SJCRH30 (cell line): ENCODE results near the gene IQSEC1. TPM values are rescaled to one million over a fixed set of nuclear protein-coding genes. Genes with fewer than 3 reads are reported as not detected.
A peak's percentile ranks its signal among the peaks of the same experiment; 100 is the strongest.

Experiments
- DNase-seq, 2 experiments: peaks; one replicate each; pipeline ENCODE4 v3.0.0-alpha.2; 2015 to 2020
- H3K27ac ChIP-seq: fragments of 250-450 bp; sonication (Bioruptor Pico); 2 replicates; pipeline ENCODE4 v1.5.1; 2020; ENCODE audit warnings: mild to moderate bottlenecking, moderate library complexity
- H3K27me3 ChIP-seq: fragments of 250-450 bp; sonication (Bioruptor Pico); 2 replicates; pipeline ENCODE4 v1.5.1; 2020; ENCODE audit warnings: mild to moderate bottlenecking, moderate library complexity
- H3K36me3 ChIP-seq: fragments of 250-450 bp; sonication (Bioruptor Pico); 2 replicates; pipeline ENCODE4 v1.5.1; 2020; ENCODE audit warnings: mild to moderate bottlenecking, moderate library complexity
- H3K4me1 ChIP-seq: fragments of 250-450 bp; sonication (Bioruptor Pico); 2 replicates; pipeline ENCODE4 v1.5.1; 2020; ENCODE audit warnings: mild to moderate bottlenecking, moderate library complexity
- H3K4me3 ChIP-seq: fragments of 250-450 bp; sonication (Bioruptor Pico); 2 replicates; pipeline ENCODE4 v1.5.1; 2020; ENCODE audit warnings: mild to moderate bottlenecking, moderate library complexity
- H3K9me3 ChIP-seq: fragments of 250-450 bp; sonication (Bioruptor Pico); replicated peaks from 2 replicates; pipeline ENCODE4 v1.5.1; 2020; ENCODE audit warnings: mild to moderate bottlenecking, moderate library complexity
- total RNA-seq: library from RNA; depleted of rRNA; stranded (reverse); fragments of >200 nt; shearing (Covaris generic); gene quantifications from 2 replicates; pipeline ENCODE4 v1.2.3, GENCODE V29; 2014

Gene IQSEC1
- total RNA-seq, 1 experiment from 2014 or later, result 5.7 TPM

DNA sequence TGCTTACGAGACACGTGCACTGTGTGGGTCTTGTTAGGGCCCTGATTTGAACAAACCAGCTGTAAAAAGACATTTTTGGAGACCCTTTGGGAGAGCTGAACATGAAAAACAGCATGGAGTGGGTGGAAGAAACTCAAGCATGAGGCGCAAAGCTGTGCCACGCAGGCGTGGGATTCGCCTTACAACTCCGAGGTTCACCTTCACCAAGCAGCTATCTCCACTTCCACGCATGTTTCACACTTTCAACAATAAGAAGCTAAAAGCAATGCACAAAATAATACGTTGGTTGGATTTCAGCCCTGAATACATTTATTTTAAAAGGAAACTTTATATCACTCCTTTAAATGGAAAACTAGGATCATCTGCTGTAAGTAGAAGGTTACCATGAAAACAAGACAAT, 42.5 kb downstream of the IQSEC1 start:
- no peaks in the 10 kb centered on the region for H3K9me3 ChIP-seq
- H3K27me3 ChIP-seq, result peaks cover 24% of the 10 kb centered on the region
- no peak overlapping the region for H3K27ac ChIP-seq
- no peak for DNase-seq
- no peaks in the 10 kb centered on the region for H3K36me3 ChIP-seq
- peaks cover 15% of the 10 kb centered on the region for H3K4me1 ChIP-seq
- H3K4me3 ChIP-seq, result no peak overlapping the region

DNA sequence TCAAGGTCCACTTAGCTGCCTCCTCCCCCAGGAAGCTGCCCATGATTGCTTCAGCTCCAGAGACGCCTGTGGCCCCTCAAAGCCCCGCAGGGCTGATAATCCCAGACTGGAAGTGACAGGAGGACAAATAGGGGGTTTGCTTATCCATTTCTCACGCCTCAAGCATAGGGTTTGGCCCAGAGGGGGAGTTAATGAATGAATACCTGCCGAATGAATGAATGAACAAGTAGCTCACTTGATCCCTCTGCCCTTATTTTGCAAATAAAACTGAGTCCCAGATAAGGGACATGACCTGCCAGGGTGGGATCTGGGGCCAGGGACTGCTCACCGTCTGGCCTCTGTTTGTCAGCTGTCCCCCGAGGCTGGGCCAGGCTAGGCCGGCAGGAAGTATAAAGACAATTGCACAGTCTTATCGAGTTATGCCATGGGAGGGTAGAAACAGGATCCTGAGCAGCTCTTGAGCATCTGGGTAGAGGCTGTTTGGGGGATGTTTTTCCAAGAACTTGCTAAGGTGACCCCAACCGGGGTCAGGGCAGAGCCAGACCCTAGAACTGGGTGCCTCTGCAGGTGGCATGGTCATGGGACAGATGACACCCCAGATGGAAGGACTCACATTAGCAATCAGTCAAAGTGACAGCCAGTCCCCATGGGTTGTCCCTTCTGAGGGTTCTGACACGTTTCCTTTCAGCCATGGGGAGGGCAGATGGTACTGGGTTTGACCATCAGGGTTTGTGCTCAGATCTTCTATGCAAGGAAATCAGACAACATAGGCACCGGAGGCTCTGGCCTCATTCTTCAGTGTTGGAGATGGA, 45.0 kb downstream of the IQSEC1 start:
- peak in 1 of 2 experiments; percentile 61 for DNase-seq
- no peak overlapping the region for H3K4me3 ChIP-seq
- peaks cover 6% of the 10 kb centered on the region; the same call in 1 of the 2 replicates for H3K27me3 ChIP-seq
- H3K9me3 ChIP-seq, result no peaks in the 10 kb centered on the region
- peaks cover 32% of the 10 kb centered on the region for H3K4me1 ChIP-seq
- H3K27ac ChIP-seq, result 0 out of 2 replicates have a peak overlapping the region, but pooled peaks have one; percentile 0
- no peaks in the 10 kb centered on the region for H3K36me3 ChIP-seq

DNA sequence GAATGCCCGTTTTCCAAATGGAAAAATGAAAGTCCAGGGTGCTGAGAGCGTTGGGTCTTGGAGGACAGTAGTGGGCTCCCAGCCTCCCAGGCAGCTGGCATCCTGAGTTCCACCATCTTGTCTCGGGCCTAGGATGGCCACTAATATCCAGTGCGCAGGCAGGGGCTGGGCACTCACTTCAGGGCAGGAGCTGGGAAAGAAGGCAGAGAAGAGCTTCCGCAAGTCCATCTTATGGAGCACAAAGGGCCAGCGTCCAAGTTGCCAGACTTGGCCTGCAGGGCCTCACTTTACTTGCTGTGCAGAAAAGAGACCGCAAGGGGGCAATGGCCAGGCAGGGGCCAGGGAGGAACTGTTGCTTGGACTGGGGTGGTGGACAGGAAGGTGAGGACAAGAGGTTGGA, 46.1 kb downstream of the IQSEC1 start:
- H3K4me1 ChIP-seq, result peaks cover 40% of the 10 kb centered on the region
- no peaks in the 10 kb centered on the region for H3K36me3 ChIP-seq
- no peaks in the 10 kb centered on the region for H3K9me3 ChIP-seq
- peaks cover 6% of the 10 kb centered on the region; the same call in 1 of the 2 replicates for H3K27me3 ChIP-seq
- H3K27ac ChIP-seq, result no peak overlapping the region
- DNase-seq, result no peak
- H3K4me3 ChIP-seq, result no peak overlapping the region

- H3K36me3 ChIP-seq, result no peaks in the 10 kb centered on the region
- H3K9me3 ChIP-seq, result no peaks in the 10 kb centered on the region
- no peak overlapping the region for H3K4me3 ChIP-seq
- H3K27me3 ChIP-seq, result peaks cover 6% of the 10 kb centered on the region; the same call in 1 of the 2 replicates
- no peak overlapping the region for H3K27ac ChIP-seq
- peaks cover 46% of the 10 kb centered on the region for H3K4me1 ChIP-seq
- no peak for DNase-seq
These were observed 46.7 kb downstream of the IQSEC1 start for GRCh38 chr3:13026534-13026933.

- no peak for DNase-seq
These were observed 47.3 kb downstream of the IQSEC1 start for GRCh38 chr3:13025778-13026518.

DNA sequence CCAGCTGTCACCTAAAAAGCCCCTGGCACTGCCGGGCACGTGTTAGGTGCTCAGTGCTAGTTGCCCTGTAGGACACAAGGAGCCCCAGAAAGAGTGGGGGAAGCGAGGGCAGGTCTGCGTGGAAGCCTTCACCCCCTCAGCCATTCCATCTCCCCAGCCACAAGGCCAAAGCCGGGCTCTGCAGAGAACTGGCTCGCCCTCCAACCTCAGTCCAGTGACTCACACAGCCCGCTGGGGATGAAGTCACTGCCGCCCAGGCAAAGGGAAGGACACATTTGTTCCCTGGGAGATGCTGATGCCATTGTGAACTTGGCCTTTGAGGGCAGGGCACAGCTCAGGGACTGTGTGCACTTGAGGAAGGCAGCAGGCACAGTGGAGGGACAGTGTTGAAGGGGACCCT, 48.1 kb downstream of the IQSEC1 start:
- no peak overlapping the region for H3K4me3 ChIP-seq
- H3K27ac ChIP-seq, result no peak overlapping the region
- peak; percentile 65 to 71 for DNase-seq
- peaks cover 3% of the 10 kb centered on the region; the same call in 1 of the 2 replicates for H3K27me3 ChIP-seq
- H3K4me1 ChIP-seq, result peaks cover 59% of the 10 kb centered on the region
- no peaks in the 10 kb centered on the region for H3K9me3 ChIP-seq
- no peaks in the 10 kb centered on the region for H3K36me3 ChIP-seq

More at GRCh38 chr3:13025778-13026518, 47.3 kb downstream of the IQSEC1 start:
- H3K9me3 ChIP-seq, result no peaks in the 10 kb centered on the region
- no peak overlapping the region for H3K4me3 ChIP-seq
- peaks cover 5% of the 10 kb centered on the region; the same call in 1 of the 2 replicates for H3K27me3 ChIP-seq
- no peaks in the 10 kb centered on the region for H3K36me3 ChIP-seq
- H3K27ac ChIP-seq, result no peak overlapping the region
- peaks cover 52% of the 10 kb centered on the region for H3K4me1 ChIP-seq

- no peak overlapping the region for H3K27ac ChIP-seq
- no peaks in the 10 kb centered on the region for H3K27me3 ChIP-seq
- DNase-seq, result no peak
These were observed 48.5 kb downstream of the IQSEC1 start for GRCh38 chr3:13024765-13025065.

GRCh38 chr3:13023971-13024764, 49.1 kb downstream of the IQSEC1 start:
- H3K27ac ChIP-seq, result peak overlapping the region; percentile 88
- DNase-seq, result no peak
- no peaks in the 10 kb centered on the region for H3K9me3 ChIP-seq
- H3K36me3 ChIP-seq, result no peaks in the 10 kb centered on the region
- no peak overlapping the region for H3K4me3 ChIP-seq
- H3K27me3 ChIP-seq, result no peaks in the 10 kb centered on the region
- H3K4me1 ChIP-seq, result peaks cover 67% of the 10 kb centered on the region

More at GRCh38 chr3:13024765-13025065, 48.5 kb downstream of the IQSEC1 start:
- Histone ChIP-seq H3K4me3 (no peak overlapping the region), H3K9me3 (no peaks in the 10 kb centered on the region), H3K36me3 (no peaks in the 10 kb centered on the region), H3K4me1 (peaks cover 62% of the 10 kb centered on the region)

DNA sequence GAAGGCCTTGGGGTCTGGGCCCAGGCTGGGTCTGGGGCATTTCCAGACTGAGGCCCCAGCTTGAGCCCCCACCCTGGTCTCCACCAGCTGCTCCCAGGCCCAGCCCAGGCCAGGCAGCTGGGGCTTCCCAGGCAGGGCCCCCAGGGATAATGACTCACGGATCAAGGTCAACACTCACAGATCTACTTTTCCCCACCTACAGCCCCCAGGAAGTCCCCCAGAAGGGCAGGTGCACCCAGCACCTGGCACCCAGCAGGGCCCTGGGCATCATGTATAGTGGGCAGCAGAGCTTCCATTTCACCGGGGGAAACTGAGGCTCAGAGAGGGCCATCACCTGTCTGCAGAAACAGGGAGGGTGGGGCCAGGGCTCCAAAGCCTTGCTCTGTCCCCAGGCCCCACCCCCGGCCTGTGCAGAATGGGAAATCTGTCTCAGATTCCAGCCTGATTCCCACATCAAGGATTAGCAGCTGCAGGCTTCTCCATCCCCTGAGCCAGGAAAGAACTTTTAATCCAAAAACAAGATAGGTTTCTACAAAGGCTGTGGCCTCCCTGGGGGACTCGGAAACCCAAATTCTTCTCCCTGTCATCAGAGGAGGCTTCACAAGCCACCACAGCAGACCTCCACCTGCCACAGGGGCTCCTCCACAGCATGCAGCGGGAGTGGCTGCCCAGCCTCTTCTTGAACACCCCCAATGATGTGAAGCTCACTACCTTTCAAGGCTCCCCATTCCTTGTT, 49.8 kb downstream of the IQSEC1 start:
- no peak overlapping the region for H3K4me3 ChIP-seq
- no peaks in the 10 kb centered on the region for H3K9me3 ChIP-seq
- no peaks in the 10 kb centered on the region for H3K27me3 ChIP-seq
- H3K4me1 ChIP-seq, result peaks cover 67% of the 10 kb centered on the region
- no peaks in the 10 kb centered on the region for H3K36me3 ChIP-seq
- peak overlapping the region; percentile 88 for H3K27ac ChIP-seq
- peak; percentile 90 to 93 for DNase-seq

GRCh38 chr3:13022348-13023234, 50.6 kb downstream of the IQSEC1 start:
- no peaks in the 10 kb centered on the region for H3K9me3 ChIP-seq
- H3K27me3 ChIP-seq, result no peaks in the 10 kb centered on the region
- DNase-seq, result peak; percentile 93
- peak overlapping the region; percentile 48 for H3K4me3 ChIP-seq
- no peaks in the 10 kb centered on the region for H3K36me3 ChIP-seq
- H3K4me1 ChIP-seq, result peaks cover 67% of the 10 kb centered on the region
- peak overlapping the region; percentile 88 for H3K27ac ChIP-seq

GRCh38 chr3:13021141-13022114, 51.8 kb downstream of the IQSEC1 start:
- Histone ChIP-seq H3K4me1 (peaks cover 67% of the 10 kb centered on the region), H3K27me3 (no peaks in the 10 kb centered on the region), H3K36me3 (no peaks in the 10 kb centered on the region), H3K4me3 (peak overlapping the region; percentile 48), H3K27ac (peak overlapping the region; percentile 88), H3K9me3 (no peaks in the 10 kb centered on the region)
- DNase-seq, result peak; percentile 83 to 85

DNA sequence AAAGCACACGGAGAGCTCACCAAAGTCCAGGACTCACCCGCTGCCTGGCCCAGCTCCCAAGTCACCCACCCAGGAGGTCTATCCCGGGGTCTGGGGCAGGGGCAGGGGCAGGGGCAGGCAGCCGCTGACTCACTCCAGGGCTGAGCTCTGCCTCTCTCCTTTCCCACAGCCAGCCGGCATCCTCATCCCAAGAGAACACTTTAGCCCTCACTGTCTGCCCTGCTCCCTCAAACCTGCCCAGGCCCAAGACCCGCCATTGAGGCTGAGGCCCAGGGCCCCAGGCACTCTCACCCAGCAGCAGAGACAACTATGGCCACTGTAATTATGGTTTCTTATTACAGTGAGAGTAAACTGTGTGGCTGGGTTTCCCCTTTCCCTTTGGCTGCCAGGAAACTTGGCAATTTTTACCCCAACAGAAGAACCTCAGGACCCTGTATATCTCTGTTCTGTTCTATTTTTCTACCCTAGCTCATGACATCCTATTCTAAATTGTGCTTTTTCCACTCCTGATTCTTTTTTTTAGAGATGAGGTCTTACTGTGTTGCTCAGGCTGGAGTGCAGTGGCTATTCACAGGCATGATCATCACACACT, 53.0 kb downstream of the IQSEC1 start:
- H3K27me3 ChIP-seq, result no peaks in the 10 kb centered on the region
- H3K27ac ChIP-seq, result no peak overlapping the region; the same call in 1 of the 2 replicates
- H3K4me3 ChIP-seq, result peak overlapping the region; percentile 48; the same call in 1 of the 2 replicates
- H3K36me3 ChIP-seq, result no peaks in the 10 kb centered on the region
- H3K9me3 ChIP-seq, result no peaks in the 10 kb centered on the region
- H3K4me1 ChIP-seq, result peaks cover 67% of the 10 kb centered on the region
- DNase-seq, result no peak
